Tibial artery (tissue), 4 donors: Measurements from ENCODE around the gene JPT1.
"Not testable (repeated sequence)": the region's sequence is repeated elsewhere in the genome, so short reads cannot be mapped to it uniquely, and the experiment has no call there.

Source experiments
- DNase-seq, 2 donors: peaks; one replicate each; pipeline ENCODE4 v3.0.0-alpha.2; 2019
- H3K27ac ChIP-seq, 2 donors: fragments of 200-600 bp; sonication (generic) in 1 of 2; 1 replicate in 1 of 2; 2 replicates in 1 of 2; pipeline ENCODE4 v1.5.1; 2018 to 2019; ENCODE audit warnings: mild to moderate bottlenecking in 1 of 2
- H3K27me3 ChIP-seq, 2 donors: fragments of 200-600 bp; sonication (generic) in 1 of 2; one replicate each; pipeline versions ENCODE4 v1.5.1 to v1.6.0; 2016 to 2019
- H3K36me3 ChIP-seq, 3 donors: fragments of 200-600 bp; sonication (generic) in 2 of 3; one replicate each; pipeline ENCODE4 v1.5.1; 2016 to 2019; ENCODE audit warnings: mild to moderate bottlenecking in 2 of 3
- H3K4me1 ChIP-seq, 4 donors: fragments of 200-600 bp; sonication (generic) in 2 of 4; 1 replicate in 3 of 4; 2 replicates in 1 of 4; pipeline ENCODE4 v1.5.1; 2016 to 2019
- H3K4me3 ChIP-seq, 2 donors: fragments of 200-600 bp; sonication (generic) in 1 of 2; 1 replicate in 1 of 2; 2 replicates in 1 of 2; pipeline ENCODE4 v1.5.1; 2018 to 2019; ENCODE audit warnings: mild to moderate bottlenecking in 2 of 2
- H3K9me3 ChIP-seq, 3 donors: fragments of 200-600 bp; sonication (generic) in 1 of 3; one replicate each; pipeline ENCODE4 v1.5.1; 2016 to 2019
- CTCF ChIP-seq, 2 experiments: fragments of 200-600 bp in 1 of 2; fragments of 450-650 bp in 1 of 2; IDR thresholded peaks; one replicate each; pipeline ENCODE4 v1.5.1; 2017 to 2019; ENCODE audit warnings: antibody characterized with exemption in 2 of 2, mild to moderate bottlenecking in 1 of 2, moderate library complexity in 1 of 2
- intact Hi-C: fragments of 100-400 bp; cut with DNase I; formaldehyde crosslinking; loops from one replicate; pipeline ENCODE4 v1.15.0; 2023; ENCODE audit warnings: low total_unique reads

The JPT1 gene

GRCh38 chr17:75144816-75145512 is 9.3 kb downstream of the JPT1 start:
- no peaks in the 10 kb centered on the region for H3K4me1 ChIP-seq
- TF ChIP-seq CTCF (IDR thresholded peaks at IDR 0.05) = no peak
- no peaks in the 10 kb centered on the region for H3K27me3 ChIP-seq
- no peaks in the 10 kb centered on the region for H3K9me3 ChIP-seq
- peak in 1 of 2 donors; percentile 16 for DNase-seq
- intact Hi-C loops = no loop called here
- no peak overlapping the region for H3K4me3 ChIP-seq
- H3K27ac ChIP-seq = no peak overlapping the region
- H3K36me3 ChIP-seq = peaks cover 0 to 42% (median 11%) of the 10 kb centered on the region in 3 donors

GRCh38 chr17:75142236-75142971 is 11.9 kb downstream of the JPT1 start:
- no peak overlapping the region for H3K4me3 ChIP-seq
- no peaks in the 10 kb centered on the region for H3K4me1 ChIP-seq
- TF ChIP-seq CTCF (IDR thresholded peaks at IDR 0.05) = no peak
- H3K36me3 ChIP-seq = peaks cover 0 to 37% (median 5%) of the 10 kb centered on the region in 3 donors
- intact Hi-C loops = no loop called here
- no peaks in the 10 kb centered on the region for H3K9me3 ChIP-seq
- no peaks in the 10 kb centered on the region for H3K27me3 ChIP-seq
- no peak overlapping the region for H3K27ac ChIP-seq
- no peak for DNase-seq

- no peak for DNase-seq
- Histone ChIP-seq H3K4me3 (no peak overlapping the region), H3K27ac (no peak overlapping the region), H3K27me3 (no peaks in the 10 kb centered on the region), H3K9me3 (no peaks in the 10 kb centered on the region), H3K36me3 (peaks cover 0 to 11% (median 0%) of the 10 kb centered on the region in 3 donors), H3K4me1 (no peaks in the 10 kb centered on the region)
- intact Hi-C loops = no loop called here
- no peak for TF ChIP-seq CTCF (IDR thresholded peaks at IDR 0.05)
These were observed 15.8 kb downstream of the JPT1 start for GRCh38 chr17:75138519-75138918.

GRCh38 chr17:75137762-75138161 is 16.6 kb downstream of the JPT1 start:
- intact Hi-C loops, H3K27ac ChIP-seq, H3K9me3 ChIP-seq, H3K4me3 ChIP-seq, H3K27me3 ChIP-seq, H3K4me1 ChIP-seq, DNase-seq: not testable (repeated sequence)
- peaks cover 0 to 11% (median 0%) of the 10 kb centered on the region in 3 donors for H3K36me3 ChIP-seq

GRCh38 chr17:75135946-75136345 is 18.4 kb downstream of the JPT1 start:
- no peaks in the 10 kb centered on the region for H3K27me3 ChIP-seq
- H3K36me3 ChIP-seq = no peaks in the 10 kb centered on the region
- no peak overlapping the region for H3K27ac ChIP-seq
- H3K9me3 ChIP-seq = no peaks in the 10 kb centered on the region
- TF ChIP-seq CTCF (IDR thresholded peaks at IDR 0.05) = no peak
- H3K4me1 ChIP-seq = peaks cover 0 to 7% (median 3%) of the 10 kb centered on the region in 4 donors
- no peak for DNase-seq
- no peak overlapping the region for H3K4me3 ChIP-seq
- intact Hi-C loops = no loop called here

GRCh38 chr17:75135452-75135851 is 18.9 kb downstream of the JPT1 start:
- TF ChIP-seq CTCF (IDR thresholded peaks at IDR 0.05) = no peak
- H3K9me3 ChIP-seq = no peaks in the 10 kb centered on the region
- H3K27me3 ChIP-seq = no peaks in the 10 kb centered on the region
- no peak overlapping the region for H3K4me3 ChIP-seq
- DNase-seq = no peak
- no peak overlapping the region for H3K27ac ChIP-seq
- peaks cover 0 to 12% (median 3%) of the 10 kb centered on the region in 4 donors for H3K4me1 ChIP-seq
- H3K36me3 ChIP-seq = no peaks in the 10 kb centered on the region
- intact Hi-C loops = no loop called here

- H3K27ac ChIP-seq, DNase-seq, H3K9me3 ChIP-seq, H3K27me3 ChIP-seq, intact Hi-C loops, H3K4me3 ChIP-seq: not testable (repeated sequence)
- H3K36me3 ChIP-seq = peaks cover 0 to 15% (median 0%) of the 10 kb centered on the region in 3 donors
- H3K4me1 ChIP-seq = peaks cover 0 to 15% (median 5%) of the 10 kb centered on the region in 4 donors
These were observed 20.5 kb downstream of the JPT1 start for GRCh38 chr17:75133607-75134347.
